WERI-Rb-1 (cell line): ENCODE measurements around the gene TAF4B.
"Not testable (repeated sequence)": the region's sequence is repeated elsewhere in the genome, so short reads cannot be mapped to it uniquely, and the experiment has no call there.

ENCODE experiments used
- DNase-seq: peaks from one replicate; pipeline ENCODE4 v3.0.0-alpha.2; 2020
- H3K27ac ChIP-seq: fragments of 250-450 bp; sonication (Bioruptor Pico); 2 replicates; pipeline ENCODE4 v1.5.1; 2020; ENCODE audit warnings: mild to moderate bottlenecking, moderate library complexity
- H3K27me3 ChIP-seq: fragments of 250-450 bp; sonication (Bioruptor Pico); 2 replicates; pipeline ENCODE4 v1.5.1; 2021; ENCODE audit warnings: mild to moderate bottlenecking, low read depth, moderate library complexity; ENCODE audit not compliant: insufficient read depth, severe bottlenecking
- H3K36me3 ChIP-seq: fragments of 250-450 bp; sonication (Bioruptor Pico); 2 replicates; pipeline ENCODE4 v1.5.1; 2020; ENCODE audit warnings: mild to moderate bottlenecking, moderate library complexity
- H3K4me3 ChIP-seq: 2 replicates; pipeline ENCODE4 v1.5.1; 2011; ENCODE audit warnings: low read depth, mild to moderate bottlenecking, control low read depth, low read length
- H3K9me3 ChIP-seq: fragments of 250-450 bp; sonication (Bioruptor Pico); 2 replicates; pipeline ENCODE4 v1.5.1; 2021; ENCODE audit warnings: mild to moderate bottlenecking, moderate library complexity; ENCODE audit not compliant: severe bottlenecking
- CTCF ChIP-seq: IDR thresholded peaks from 2 replicates; pipeline ENCODE4 v1.5.1; 2011; ENCODE audit warnings: low read depth, mild to moderate bottlenecking, control low read depth, inconsistent platforms, low read length

The TAF4B gene

GRCh38 chr18:26227051-26227670 lies 916 bp downstream of the TAF4B start:
- Histone ChIP-seq H3K4me3 (peak overlapping the region; percentile 80), H3K27ac (peak overlapping the region; percentile 35; the same call in 1 of the 2 replicates), H3K9me3 (no peaks in the 10 kb centered on the region), H3K27me3 (no peaks in the 10 kb centered on the region), H3K36me3 (no peaks in the 10 kb centered on the region)
- DNase-seq, result no peak
- TF ChIP-seq CTCF, result no peak

- Histone ChIP-seq H3K27me3 (no peaks in the 10 kb centered on the region), H3K9me3 (no peaks in the 10 kb centered on the region), H3K36me3 (no peaks in the 10 kb centered on the region), H3K4me3 (no peak overlapping the region), H3K27ac (no peak overlapping the region)
- no peak for TF ChIP-seq CTCF
- DNase-seq, result no peak
These were observed 2.5 kb downstream of the TAF4B start for GRCh38 chr18:26228562-26229260.

DNA sequence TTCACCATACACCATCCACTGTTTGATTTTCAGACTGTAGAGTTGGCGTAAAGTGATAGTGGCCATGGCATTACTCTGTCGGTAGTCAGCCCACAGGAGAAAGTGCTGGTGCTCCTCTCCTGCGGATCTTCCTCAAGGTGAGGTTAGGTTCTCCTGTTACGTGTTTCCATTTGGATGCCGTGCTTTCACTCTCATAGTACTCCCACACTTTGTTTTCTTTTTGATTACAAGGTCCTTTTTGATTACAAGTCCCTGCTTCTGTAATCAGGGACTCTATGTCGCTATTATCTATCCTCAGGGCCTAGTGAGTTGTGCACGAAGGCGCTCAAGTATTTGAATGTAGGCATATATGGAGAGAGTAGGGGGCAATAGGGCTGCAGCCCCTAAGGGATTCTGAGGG lies 4.3 kb downstream of the TAF4B start:
- DNase-seq, result no peak
- H3K9me3 ChIP-seq, result no peaks in the 10 kb centered on the region
- no peak overlapping the region for H3K4me3 ChIP-seq
- H3K36me3 ChIP-seq, result no peaks in the 10 kb centered on the region
- no peak for TF ChIP-seq CTCF
- no peak overlapping the region for H3K27ac ChIP-seq
- H3K27me3 ChIP-seq, result no peaks in the 10 kb centered on the region

DNA sequence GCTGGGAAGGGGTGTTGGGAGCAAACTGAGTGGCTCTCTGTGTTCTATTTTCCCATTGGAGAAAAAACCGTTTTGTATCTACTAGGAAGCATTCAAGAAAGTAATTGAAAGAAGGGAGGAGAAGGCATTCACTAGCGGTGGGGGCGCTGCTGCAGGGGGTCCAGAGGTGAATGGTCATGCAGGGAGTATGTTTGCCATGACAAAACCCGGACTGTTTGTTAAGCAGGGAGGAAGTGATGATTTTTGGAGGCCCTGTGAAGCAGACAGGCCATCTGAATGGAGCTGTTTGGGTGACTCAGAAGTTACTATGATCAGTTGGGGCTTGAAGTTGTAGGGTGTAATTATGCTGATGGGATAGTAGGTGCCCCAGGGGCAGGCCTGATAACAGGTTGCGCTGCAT lies 7.0 kb downstream of the TAF4B start:
- no peaks in the 10 kb centered on the region for H3K9me3 ChIP-seq
- no peak for TF ChIP-seq CTCF
- H3K36me3 ChIP-seq, result no peaks in the 10 kb centered on the region
- no peak overlapping the region for H3K4me3 ChIP-seq
- DNase-seq, result no peak
- no peak overlapping the region for H3K27ac ChIP-seq
- H3K27me3 ChIP-seq, result no peaks in the 10 kb centered on the region

- not testable (repeated sequence) for H3K36me3 ChIP-seq, H3K9me3 ChIP-seq, H3K27me3 ChIP-seq, H3K27ac ChIP-seq, DNase-seq, H3K4me3 ChIP-seq
These were observed 11.1 kb downstream of the TAF4B start for GRCh38 chr18:26237363-26237762.

DNA sequence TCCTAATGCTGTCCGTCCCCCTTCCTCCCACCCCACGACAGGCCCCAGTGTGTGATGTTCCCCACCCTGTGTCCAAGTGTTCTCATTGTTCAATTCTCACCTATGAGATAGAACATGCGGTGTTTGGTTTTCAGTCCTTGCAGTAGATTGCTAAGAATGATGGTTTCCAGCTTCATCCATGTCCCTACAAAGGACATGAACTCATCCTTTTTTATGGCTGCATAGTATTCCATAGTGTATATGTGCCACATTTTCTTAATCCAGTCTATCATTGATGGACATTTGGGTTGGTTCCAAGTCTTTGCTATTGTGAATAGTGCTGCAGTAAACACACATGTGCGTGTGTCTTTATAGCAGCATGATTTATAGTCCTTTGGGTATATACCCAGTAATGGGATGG lies 12.5 kb downstream of the TAF4B start:
- not testable (repeated sequence) for H3K27ac ChIP-seq, H3K4me3 ChIP-seq, H3K9me3 ChIP-seq, H3K27me3 ChIP-seq, H3K36me3 ChIP-seq, DNase-seq

DNA sequence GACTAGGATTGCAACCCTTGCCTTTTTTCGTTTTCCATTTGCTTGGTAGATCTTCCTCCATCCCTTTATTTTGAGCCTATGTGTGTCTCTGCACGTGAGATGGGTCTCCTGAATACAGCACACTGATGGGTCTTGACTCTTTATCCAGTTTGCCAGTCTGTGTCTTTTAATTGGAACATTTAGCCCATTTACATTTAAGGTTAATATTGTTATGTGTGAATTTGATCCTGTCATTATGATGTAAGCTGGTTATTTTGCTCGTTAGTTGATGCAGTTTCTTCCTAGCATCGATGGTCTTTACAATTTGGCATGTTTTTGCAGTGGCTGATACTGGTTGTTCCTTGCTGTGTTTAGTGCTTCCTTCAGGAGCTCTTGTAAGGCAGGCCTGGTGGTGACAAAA lies 16.1 kb downstream of the TAF4B start:
- H3K9me3 ChIP-seq, DNase-seq: not testable (repeated sequence)

DNA sequence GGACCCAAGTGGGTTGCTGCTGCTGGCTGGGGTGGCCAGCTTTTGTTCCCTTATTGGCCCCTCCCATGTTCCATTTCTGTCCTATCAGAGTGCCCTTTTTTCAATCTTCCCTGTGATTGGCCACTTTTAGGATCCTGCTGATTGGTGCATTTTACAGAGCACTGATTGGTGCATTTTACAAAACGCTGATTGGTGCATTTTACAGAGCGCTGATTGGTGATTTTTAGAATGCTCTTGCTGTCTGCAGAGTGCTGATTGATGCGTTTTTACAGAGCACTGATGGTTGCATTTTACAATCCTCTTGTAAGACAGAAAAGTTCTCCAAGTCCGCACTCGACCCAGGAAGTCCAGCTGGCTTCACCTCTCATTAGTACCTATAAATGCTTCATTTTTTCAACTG lies 19.2 kb downstream of the TAF4B start:
- not testable (repeated sequence) for H3K9me3 ChIP-seq

More for the DNA sequence above, 16.1 kb downstream of the TAF4B start:
- H3K4me3 ChIP-seq, H3K36me3 ChIP-seq, H3K27me3 ChIP-seq, H3K27ac ChIP-seq: not testable (repeated sequence)

More for the DNA sequence above, 19.2 kb downstream of the TAF4B start:
- H3K4me3 ChIP-seq, H3K36me3 ChIP-seq, H3K27ac ChIP-seq, H3K27me3 ChIP-seq, DNase-seq: not testable (repeated sequence)
